HG03571 (cell line): ENCODE data around the gene SHISA5.

Experiments used
- ATAC-seq: cut with Tn5 transposase; IDR thresholded peaks from one replicate; pipeline ENCODE4 v1.9.1; 2021; ENCODE audit not compliant: unreplicated experiment

Gene SHISA5

DNA sequence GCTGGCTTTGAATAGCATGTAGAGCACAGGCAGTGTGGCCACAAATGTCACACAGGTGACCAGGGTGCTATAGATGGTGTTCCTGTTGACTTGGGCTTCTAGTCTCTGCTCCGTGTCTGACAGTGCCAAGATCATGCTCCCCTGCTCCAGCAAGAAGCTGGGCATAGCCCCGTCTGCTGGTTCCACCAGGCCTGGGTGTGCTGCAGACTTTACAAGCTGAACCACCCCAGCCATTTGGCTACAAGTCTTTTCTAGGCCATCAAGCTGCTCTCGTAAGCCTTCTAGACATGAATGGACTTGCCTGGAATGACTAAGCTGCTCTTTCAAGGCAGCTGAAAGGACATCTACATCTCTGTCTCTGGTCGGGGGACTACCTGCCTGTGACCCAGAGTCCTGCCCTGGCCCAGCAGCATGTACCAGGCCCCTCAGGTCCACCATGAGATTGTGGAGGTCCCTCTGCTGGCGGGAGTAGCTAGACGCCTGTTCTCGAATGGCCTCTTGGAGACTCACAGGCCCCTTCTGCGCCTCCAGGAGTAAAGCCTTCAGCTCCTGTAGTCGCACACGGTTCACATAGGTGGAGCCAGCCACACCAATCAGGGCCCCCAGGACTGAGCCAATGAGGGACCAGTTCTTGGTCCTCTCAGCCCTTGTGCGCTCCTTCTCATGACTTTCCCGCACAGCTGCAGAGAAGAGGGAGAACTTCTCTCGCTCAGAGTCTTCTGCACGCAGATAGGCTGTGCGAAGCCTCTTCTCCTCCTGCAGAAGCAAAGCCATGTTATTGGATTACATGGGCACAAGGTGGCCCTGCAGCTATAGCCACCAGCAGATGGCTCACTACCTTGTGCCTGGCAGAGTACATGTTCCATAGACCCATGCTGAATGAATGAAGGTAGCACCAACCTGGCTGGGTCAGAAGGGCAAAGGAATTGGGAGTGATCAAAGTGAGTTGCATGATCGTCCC is 71.3 kb downstream of the SHISA5 start:
- no peak for ATAC-seq

DNA sequence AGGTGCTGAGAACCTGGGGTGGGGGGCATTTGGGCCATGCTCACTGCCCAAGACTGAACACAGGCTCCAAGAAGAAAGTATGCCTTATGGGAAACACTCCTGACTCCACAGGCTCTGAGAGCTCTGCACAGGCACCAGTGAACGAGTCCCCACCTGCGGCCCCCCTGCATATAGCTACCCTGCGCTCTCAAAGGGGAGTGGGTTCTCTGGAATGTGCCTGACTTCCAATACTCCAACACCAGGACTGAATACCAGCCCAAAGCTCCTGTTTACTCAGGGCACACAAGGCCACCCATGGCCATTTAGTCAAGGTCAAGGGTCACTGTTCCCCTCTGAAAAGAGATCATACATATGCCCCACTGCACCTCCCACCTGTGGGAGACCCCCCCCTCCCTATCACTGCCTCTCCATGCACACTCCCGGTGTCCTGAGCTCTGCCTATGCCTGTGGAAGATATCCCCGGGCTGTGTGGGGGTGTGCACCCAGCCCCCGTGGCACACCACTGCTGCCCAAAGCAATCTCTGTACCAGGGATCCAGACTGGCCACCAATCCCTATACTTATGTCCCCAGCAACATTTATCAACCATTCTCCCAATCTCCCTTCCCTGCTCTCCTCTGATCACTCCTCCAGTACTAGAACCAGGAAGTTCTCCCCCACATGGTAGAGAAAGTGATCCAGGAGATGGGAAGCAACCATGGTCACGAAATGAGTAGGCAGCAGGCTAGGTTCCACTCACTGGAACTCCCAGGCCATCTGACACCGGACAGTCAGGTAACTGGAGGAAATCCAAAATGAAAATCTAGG is 72.5 kb downstream of the SHISA5 start:
- no peak for ATAC-seq

DNA sequence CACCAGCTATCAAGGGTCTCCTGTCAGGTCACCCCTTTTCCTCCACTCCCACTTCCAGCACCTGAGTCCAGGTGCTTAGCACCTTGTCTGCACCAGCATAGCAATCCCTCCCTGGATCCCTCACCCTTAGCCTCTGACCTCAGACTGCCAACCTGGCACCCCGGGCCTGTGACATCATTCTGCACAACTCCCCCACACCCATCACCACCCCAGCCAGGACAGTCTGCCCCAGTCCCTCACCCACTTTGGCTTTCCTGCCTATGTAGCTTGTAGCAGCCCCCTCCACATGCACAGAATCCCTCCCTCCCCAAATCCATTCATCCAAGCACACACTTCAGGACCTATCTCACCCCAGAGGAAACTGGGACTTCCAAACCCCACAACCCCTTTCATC is 73.3 kb downstream of the SHISA5 start:
- no peak for ATAC-seq

DNA sequence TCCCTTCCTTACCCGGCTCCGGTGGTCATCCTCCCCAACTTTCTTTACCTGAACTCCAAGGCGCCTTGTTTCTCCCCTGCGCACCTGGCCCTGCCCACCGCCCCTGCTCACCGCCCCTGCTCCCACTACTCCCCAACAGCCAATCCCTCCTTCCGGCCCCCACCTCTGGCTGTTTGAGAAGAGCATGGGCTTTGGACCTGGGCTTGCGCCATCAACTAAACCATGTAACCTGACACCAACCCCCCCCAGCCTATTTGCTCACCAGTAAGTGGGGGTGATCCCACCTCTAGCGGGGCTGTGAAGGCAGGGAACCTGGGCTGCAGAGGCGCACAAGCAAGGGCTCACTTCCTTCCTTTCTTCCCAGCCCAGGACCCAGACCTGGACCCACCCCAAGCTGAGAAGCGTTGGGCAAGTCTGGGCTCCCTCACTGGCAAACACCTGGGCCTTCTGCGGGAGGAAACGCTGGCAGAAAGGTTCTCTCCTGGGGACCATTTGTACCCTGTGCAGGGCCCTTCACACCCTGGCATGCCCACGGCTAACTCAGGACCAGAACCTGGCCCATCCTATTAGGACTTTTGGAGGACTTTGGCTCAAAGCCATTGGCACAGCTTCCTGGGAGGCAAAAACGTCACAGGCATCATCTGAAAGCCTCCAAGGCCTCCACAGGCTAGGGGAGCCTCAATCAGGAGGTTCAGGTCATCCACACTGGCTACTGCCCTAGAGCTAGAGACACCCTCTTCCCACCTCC is 73.8 kb downstream of the SHISA5 start, which contains the start of gene PLXNB1:
TSS of gene PLXNB1 (minus strand) at position 127 of the 748 bp plus-strand sequence. CDS start 5,475 bp downstream, outside the sequence.
- ATAC-seq = no peak

DNA sequence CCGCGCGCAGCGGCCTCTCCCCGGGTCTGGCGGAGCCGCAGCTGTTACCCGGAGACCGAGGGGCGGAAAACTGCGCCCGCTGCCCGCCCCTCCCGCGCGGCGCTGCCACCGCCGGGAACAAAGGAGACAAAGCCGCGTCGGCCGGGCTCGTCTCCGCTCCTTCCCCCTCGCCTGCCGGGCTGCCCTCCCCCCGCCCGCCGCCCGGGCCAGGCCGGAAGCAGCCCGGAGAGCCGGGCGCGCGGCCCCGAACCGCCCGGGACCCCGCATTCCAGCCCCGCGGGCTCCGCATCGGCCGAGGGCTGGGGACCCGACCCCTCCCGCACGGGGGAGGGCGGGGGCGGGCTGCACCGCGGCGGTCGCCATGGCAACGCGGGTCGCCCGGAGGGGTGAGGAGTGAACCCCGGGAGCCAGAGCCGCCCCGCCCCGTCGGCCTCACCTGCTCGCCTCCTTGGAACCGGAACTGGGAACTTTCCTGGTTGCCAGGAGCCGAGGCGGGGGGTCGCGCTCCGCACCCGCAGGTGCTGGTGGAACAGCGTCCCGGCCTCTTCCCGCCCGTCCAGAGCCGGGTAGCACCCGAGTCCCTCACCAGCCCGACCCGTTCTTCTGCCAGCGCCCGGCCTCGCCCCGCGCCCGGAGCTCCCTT is 74.5 kb downstream of the SHISA5 start:
- no peak for ATAC-seq

DNA sequence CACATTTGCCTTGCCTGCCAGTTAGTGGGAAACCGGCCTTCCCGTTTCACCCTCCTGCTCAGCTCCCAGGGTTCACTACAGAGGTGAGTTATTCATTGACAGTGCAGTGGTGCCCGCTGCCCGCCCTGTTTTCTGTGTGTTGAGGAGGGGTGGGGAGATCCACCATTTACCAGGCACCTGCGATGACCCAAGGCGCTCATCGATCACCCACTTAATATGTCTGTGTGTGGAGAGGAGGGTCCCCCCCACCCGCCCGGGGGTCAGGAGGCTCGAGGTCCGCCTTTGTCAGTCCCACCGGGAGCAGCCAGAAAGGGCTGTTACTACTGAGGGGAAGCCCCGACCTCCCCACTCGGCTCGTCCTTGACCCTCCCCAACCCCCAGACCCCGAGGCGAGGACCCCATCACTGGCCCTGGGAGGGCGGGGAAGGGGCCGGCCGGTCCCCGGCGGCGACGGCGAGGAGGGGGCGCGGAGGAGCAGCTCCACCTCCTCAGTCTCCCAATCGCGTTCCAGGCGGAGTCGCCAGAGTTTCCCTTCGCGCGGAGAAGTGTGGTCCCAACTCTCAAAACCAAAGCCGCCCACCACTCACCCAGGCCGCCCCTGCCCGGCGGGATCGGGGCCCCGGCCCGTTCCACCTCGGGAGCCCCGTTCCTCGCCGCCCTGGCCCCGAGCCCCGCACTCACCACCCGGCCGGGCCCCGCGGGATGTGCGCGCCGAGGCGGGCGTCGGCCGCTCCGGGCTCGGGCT is 75.2 kb downstream of the SHISA5 start:
- ATAC-seq = no peak

DNA sequence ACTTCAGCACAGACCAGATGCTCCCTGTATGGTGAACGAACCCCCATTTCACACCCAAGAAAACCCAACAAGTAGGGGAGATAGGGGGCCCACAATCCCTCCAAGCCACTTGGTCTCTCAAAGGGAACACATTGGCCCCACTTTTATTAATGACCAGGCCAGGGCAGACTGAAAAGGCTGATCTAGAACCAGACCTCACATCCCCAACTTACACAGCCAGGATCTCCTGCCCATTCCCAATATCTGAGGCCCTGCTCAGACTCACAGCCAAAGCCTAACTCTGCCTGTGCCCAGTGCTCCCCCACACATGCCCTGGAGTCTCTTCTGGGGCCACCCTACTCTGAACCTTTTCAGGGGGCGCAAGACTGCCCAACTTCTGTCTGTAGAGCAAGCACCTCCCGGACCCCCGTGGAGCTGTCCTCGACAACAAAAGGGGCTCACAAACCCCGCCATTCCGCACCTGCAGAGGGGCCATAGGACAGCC is 75.8 kb downstream of the SHISA5 start:
- ATAC-seq = no peak

DNA sequence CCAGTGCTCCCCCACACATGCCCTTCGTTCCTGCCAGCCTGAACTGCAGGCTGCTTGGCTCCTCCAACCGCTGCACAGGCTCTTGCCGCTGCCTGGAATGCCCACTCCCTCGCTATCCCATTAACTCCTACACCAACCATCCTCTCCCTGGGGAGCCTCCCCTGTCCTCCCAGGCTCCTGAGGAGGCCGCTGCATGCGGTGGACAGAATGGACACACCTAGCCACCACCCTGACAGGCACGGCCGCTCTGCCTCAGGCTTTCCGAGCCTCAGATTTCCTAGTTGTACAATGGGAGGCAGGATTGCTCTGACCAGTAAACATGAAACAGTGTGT is 76.4 kb downstream of the SHISA5 start:
- ATAC-seq = no peak

DNA sequence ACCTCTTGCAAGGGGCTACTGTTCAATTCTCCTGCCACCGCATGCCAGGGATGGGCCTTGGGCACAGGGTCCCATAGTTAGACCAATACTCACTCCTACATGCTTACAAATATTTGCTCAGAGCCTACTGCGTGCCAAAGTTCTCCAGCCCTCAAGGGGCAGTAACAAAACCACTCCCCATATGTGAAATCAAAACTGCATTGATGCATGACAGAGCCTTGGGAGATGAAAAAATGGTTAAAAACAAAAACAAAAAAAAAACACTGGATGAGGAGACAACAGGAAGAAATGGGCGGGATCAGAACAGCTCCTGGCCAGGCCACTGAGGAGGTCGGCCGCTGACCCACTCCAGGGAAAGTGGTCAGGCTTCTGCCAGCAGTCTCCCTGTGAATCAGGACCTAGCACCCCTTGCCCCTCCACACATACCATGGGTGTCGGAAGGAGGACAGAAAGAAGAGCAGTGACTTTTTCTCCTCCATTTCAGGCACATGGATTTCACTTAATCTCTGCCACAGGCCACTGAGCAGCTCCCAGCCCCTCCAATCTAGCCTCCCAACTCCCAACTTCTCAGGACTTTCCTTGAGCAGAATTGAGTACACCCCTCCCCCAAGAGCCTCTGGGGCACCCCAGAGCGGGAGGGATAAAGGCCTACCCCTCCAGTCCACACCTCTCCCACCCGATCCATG is 76.9 kb downstream of the SHISA5 start:
- ATAC-seq = no peak

DNA sequence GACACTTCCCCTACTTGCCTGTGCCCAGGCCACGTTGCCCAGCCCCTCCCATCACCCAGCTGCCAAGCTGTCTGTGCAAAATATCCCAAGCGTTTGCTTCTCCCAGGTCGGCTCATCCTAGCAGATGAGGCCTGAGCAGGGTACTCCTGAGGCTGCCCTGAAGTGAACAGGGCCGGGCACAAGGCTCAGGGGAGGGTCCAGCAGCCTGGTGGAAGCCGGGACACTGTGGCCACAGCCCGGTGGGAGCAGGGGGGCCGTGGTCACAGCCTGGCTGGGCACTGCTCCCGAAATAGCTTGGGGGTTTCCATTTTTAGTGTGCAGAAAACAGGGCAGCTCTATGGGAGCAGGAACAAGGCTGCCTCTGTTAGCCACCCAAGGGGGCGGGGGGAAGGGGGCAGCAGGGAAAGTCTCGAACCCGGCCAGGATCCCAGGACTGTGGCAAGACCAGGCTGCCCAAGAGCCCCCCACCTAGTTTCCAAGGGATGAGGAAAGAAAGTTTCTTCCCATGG is 77.5 kb downstream of the SHISA5 start:
- no peak for ATAC-seq

DNA sequence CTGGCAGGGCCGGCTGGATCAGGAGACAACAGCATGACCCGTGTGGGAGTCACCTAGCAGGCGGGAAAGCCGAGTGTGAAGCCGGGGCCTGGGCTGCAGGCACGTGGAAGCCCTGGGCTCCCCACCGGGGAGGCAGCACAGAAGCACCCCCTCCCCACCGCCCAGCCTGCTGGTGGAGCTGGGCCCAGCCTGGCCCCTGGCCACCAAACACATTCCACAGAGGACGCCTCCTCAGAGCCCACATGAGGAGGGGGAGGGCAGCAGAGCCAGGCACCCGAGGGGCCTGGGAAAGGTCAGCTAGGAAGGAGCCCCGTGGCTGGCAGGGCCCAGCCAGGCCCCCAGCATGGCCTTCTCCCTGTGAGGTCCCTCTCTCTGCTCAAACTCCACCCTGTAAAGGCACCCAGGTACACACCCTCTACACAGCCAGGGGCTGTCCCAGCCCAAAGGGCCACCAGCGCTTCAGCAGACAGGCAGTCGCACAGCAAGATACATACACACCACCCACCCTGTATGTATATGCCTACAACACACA is 78.6 kb downstream of the SHISA5 start:
- ATAC-seq = no peak

DNA sequence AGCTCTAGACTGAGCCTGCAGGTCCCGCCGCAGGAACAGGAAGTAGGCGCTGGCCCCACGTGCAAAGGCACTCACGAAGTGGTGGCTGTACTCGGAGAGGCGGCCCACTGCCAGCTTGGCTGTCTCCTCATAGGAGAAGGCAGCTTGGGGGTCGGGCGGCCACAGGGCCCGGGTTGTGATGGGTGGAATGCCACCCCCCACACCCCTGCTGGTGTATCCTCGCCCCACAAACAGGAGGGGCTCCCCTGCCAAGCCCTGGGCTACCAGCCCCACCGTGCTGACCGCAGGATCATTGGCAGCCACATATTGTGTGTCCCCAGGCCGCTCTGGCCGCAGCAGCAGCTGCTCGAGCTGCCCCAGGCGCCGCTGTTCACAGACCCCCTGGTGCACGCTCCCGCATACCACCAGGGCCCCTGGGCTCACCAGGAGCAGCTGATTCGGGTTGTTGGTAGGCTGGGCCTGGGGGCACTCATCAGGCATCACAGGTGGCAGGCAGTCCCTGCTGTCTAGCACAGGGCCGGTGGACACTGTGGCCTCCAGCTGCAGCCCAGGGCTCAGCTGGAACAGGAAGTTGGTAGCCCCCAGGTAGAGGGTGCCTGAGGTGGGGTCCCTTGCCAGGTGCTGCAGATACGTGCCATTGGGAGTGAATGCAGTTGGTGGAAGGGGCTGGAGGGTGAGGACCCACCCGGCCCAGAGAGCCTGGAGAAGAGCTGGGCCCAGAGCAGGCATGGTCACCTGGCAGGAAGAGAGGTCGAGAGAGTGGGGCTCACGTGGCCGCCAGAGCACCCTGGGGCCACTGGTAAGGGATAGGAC is 79.9 kb downstream of the SHISA5 start:
- ATAC-seq = no peak

DNA sequence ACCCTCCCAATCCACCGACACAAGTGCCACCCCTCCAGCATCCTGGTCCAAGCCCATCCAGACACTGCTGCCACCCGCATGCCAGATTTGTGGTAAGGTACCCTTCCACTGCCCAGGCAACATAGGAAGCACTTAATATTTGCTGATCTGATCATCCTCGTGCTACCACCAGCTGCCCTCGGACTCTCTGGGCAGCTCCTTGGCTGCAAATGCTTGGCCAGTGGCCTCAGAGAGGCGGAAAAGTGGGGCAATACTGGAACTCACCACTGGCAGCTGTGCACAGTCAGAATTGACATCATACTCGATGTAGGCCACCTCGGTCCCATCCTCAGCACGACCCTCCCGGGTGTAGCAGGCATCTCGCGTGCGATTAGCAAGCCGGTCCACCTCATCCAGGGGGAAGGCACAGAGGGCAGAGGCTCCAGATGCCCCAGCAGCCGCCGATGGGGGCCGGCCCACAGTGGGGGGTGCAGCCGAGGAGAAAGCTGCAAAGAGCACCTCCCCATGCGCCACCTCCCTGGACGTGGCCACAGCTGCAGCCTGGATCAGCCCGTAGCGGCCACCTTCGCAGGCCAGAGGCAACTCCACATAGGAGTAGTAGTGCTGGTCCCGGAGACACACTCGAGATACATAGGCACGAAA is 80.6 kb downstream of the SHISA5 start:
- no peak for ATAC-seq

DNA sequence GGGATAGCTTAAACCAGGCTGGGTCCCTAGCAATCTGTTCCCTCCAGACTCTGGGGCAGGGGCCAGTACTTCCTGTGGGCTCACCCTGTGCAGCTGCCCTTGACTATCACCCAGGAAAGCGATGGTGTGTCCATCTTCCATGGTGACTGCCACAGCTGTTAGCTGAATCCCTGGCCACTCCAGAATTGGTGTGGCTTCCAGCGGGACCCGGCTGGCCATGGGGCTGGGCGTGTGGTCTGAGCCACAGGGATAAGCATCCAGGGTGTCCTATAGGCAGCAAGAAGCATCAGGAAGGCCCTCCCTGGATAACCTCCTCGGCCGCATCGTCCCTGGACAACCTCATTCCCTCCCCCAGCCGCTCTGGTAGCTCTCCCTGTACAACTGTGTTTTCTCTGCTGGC is 81.3 kb downstream of the SHISA5 start:
- no peak for ATAC-seq

DNA sequence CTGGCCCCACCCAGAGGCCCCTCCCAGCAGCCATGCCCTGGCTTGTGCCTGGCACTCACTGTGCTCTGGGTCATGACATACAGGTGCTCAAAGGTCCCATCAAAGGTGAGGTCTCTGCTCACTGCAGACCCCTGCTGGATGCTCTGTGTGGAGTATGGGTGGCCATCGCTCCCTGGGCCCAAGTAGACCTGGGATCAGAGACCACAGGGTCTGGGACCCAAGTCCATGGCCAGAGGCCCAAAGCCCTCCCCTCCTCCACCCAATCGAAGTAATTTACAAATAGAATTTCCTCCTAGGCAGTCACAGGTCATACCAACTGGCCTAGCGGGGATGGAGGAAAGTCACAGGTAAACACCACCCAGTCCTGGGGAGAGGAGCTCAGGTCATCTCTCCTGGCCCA is 81.7 kb downstream of the SHISA5 start:
- no peak for ATAC-seq

DNA sequence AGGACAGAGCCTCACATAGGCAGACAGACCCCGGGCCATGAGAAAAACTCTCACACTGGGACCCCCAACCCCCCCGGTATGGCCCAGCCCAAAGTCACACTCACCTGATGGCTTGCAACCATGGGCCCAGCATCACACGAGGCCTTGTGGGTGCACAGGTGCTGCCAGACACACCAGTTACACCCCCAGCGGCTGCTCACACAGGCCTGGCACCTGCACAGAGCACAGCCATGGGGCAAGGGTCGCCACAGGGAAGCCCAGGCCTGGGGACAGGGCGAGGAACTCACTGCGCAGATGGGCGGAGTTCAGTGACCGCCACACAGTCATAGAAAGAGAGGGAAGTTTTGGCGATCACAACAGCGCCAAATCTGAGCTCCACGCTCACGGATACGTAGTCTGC is 83.4 kb downstream of the SHISA5 start:
- ATAC-seq = no peak

DNA sequence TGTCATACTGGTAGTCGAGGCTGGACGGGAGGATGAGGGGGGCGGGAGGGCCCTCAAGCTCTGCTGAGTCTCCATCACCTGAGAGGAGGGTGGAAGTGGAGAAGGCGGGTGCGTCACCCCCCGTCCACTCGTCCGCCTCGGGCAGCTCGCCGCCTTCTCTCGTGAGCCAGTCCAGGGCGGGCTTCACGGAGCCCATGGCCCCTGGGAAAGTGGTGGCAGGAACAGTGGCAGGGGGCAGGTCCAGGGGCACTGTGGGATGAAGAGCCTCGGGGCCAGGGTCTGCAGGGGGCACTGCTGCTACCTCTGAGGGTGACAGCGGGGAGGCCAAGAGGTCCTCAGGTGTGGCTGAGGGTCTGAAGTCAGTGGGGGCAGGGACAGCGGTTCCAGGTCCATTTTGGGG is 84.4 kb downstream of the SHISA5 start:
- ATAC-seq = no peak

DNA sequence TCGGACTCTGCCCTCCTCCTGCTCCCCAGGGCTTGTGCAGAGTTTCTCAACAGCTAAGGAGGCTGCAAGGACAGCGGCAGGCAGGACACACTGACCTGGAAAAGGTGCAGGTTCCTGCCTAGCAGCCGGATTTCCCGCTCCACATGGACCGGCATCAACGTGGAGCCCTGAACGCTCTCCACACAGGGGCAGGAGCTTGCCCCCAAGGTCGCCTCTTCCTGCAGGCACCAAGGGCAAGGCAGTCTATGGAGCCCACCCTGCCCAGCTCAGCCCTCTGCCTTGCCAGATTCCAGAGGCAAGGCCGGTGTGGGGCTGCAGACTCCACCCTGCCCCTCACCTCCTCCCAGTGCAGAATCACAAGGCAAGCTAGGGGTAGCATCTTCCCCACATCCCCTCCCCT is 84.8 kb downstream of the SHISA5 start:
- ATAC-seq = no peak
